SW480 (cell line): Measurements from ENCODE around the gene GPLD1.

Experiments used
- DNase-seq: peaks from one replicate; pipeline ENCODE4 v3.0.0-alpha.2; 2016; ENCODE audit warnings: low spot score

Gene GPLD1

DNA sequence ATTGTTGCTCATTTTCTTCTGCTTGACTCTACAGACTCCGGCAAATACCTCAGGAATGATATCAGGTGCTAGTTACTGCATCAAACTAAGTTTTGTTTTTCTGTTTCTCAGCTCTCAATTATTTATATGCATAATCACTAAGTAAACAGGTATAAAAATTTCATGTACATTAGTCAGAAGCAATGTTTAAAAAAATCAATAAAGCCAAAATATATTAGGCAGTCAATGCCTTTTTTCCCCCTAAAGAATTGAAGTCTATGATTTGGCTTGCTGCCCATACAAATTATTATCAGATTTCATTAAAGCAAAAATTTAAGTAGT lies 107.2 kb downstream of the GPLD1 start:
- no peak for DNase-seq

GRCh38 chr6:24381476-24382219 lies 107.7 kb downstream of the GPLD1 start:
- DNase-seq: no peak

DNA sequence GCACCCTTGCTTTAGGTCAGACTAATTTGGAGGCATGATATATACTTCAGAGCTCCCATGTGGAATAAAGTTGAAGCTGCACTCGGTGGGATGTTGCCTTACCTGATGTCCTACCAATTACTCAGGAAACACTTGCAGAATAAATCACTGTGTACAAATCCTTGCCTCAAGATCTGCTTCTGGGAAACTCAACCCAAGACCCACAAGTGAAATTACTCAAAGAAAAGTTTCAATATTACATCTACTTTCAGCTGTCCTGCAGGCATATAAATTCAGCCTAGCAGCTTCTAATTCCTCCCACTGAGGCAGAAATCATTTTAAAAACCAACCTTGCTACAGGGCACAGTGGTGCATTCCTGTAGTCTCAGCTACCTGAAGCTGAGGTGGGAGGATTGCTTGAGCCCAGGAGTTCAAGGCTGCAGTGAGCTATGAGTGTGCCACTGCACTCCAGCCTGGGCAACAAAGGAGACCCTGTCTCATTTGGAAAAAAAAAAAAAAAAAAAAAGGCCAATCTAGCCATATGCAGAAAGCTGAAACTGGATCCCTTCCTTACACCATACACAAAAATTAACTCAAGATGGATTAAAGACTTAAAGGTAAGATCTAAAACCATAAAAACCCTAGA lies 110.8 kb downstream of the GPLD1 start:
- DNase-seq: no peak
